Activated T-helper 1 cell treated with Interleukin-2 at 50 U/mL for 16 hours (primary cell): ENCODE data around the gene INA.
"Not testable (repeated sequence)": the region's sequence is repeated elsewhere in the genome, so short reads cannot be mapped to it uniquely, and the experiment has no call there.

Experiments
- DNase-seq: peaks from one replicate; pipeline ENCODE4 v3.0.0-alpha.2; 2020; ENCODE audit warnings: low read depth

The INA gene

GRCh38 chr10:103276896-103277712, at the start of gene INA:
INA (plus strand) TSS chr10:103277138; CDS start chr10:103277212, 74 bp downstream.
- DNase-seq = no peak

- DNase-seq = no peak
These were observed 49.5 kb upstream of the INA start for GRCh38 chr10:103227416-103227815.

GRCh38 chr10:103231047-103231551, 45.8 kb upstream of the INA start:
- DNase-seq = no peak

GRCh38 chr10:103232131-103232673, 44.7 kb upstream of the INA start:
- DNase-seq = no peak

GRCh38 chr10:103232772-103233488, 44.0 kb upstream of the INA start:
- no peak for DNase-seq

GRCh38 chr10:103235775-103236174, 41.2 kb upstream of the INA start:
- DNase-seq = no peak

- no peak for DNase-seq
These were observed 38.3 kb upstream of the INA start for GRCh38 chr10:103238506-103239252.

GRCh38 chr10:103241262-103242011, 35.5 kb upstream of the INA start:
- DNase-seq = no peak

GRCh38 chr10:103244666-103245271, 32.2 kb upstream of the INA start:
- peak; percentile 34 for DNase-seq

GRCh38 chr10:103245587-103245986, 31.4 kb upstream of the INA start, which contains the start of gene RPEL1:
RPEL1 (plus strand) TSS chr10:103245887; CDS start chr10:103245997, 110 bp downstream.
- not testable (repeated sequence) for DNase-seq

- no peak for DNase-seq
These were observed 30.6 kb upstream of the INA start for GRCh38 chr10:103246324-103246723.

GRCh38 chr10:103254113-103254512, 22.8 kb upstream of the INA start:
- no peak for DNase-seq

- DNase-seq = no peak
These were observed 22.2 kb upstream of the INA start for GRCh38 chr10:103254538-103255325.

- DNase-seq = no peak
These were observed 20.3 kb upstream of the INA start for GRCh38 chr10:103256613-103257012.

- DNase-seq = no peak
These were observed 19.1 kb upstream of the INA start for GRCh38 chr10:103257812-103258211.

GRCh38 chr10:103258928-103259327, 18.0 kb upstream of the INA start:
- not testable (repeated sequence) for DNase-seq

GRCh38 chr10:103259989-103260388, 16.9 kb upstream of the INA start:
- DNase-seq = no peak

- DNase-seq = no peak
These were observed 14.7 kb upstream of the INA start for GRCh38 chr10:103262229-103262628.

GRCh38 chr10:103265717-103266329, 11.1 kb upstream of the INA start:
- no peak for DNase-seq

GRCh38 chr10:103273041-103273441, 3.9 kb upstream of the INA start:
- no peak for DNase-seq
